Endothelial cell of umbilical vein (primary cell): ENCODE data around the gene ZBTB7C. TPM values are rescaled to one million over a fixed set of nuclear protein-coding genes. Genes with fewer than 3 reads are reported as not detected.

Source experiments
- BruUV-seq: library from RNA; stranded (reverse); fragments of 400-500 nt; replicated peaks from 2 replicates; lab custom pipeline; 2021; lab: Mats Ljungman, UMichigan
- CTCF ChIA-PET: fragments of 300-600, 350-600 bp; sonication (Branson Sonifier 250); formaldehyde crosslinking; loops from one replicate; lab custom pipeline; 2021; ENCODE audit warnings: antibody characterized with exemption, inconsistent platforms; lab: Charles Lee
- POLR2A ChIA-PET: fragments of 300-600, 350-600 bp; sonication (Branson Sonifier 250); formaldehyde crosslinking; loops from one replicate; lab custom pipeline; 2021; ENCODE audit warnings: antibody characterized with exemption, inconsistent platforms; lab: Charles Lee
- DNase-seq: peaks from one replicate; pipeline ENCODE4 v3.0.0-alpha.2; 2011; ENCODE audit warnings: low read depth, low spot score
- FAIRE-seq: peaks from 2 replicates; lab custom pipeline; 2011; peaks lifted over from hg19 to GRCh38; lab: Jason Lieb, UNC
- H2AFZ ChIP-seq: 2 replicates; pipeline ENCODE4 v1.6.0; 2012; ENCODE audit warnings: low read depth, low read length, control low read depth, inconsistent platforms
- H3K27ac ChIP-seq: 2 replicates; pipeline ENCODE4 v1.5.1; 2011; ENCODE audit warnings: low read depth, mild to moderate bottlenecking, control low read depth, low read length, moderate library complexity; ENCODE audit not compliant: insufficient read depth
- H3K27me3 ChIP-seq, 2 experiments: 2 replicates each; pipeline versions ENCODE4 v1.6.0 to v1.6.1; 2011; ENCODE audit warnings: low read length in 2 of 2, mixed read lengths in 1 of 2; ENCODE audit not compliant: control insufficient read depth in 2 of 2, insufficient read depth in 2 of 2
- H3K36me3 ChIP-seq, 2 experiments: 2 replicates in 1 of 2; 3 replicates in 1 of 2; pipeline ENCODE4 v1.5.1; 2011; ENCODE audit warnings: low read length in 2 of 2, mild to moderate bottlenecking in 1 of 2, moderate library complexity in 1 of 2; ENCODE audit not compliant: control insufficient read depth in 2 of 2, insufficient read depth in 2 of 2; ENCODE audit errors: extremely low read depth in 1 of 2
- H3K4me1 ChIP-seq: 3 replicates; pipeline ENCODE4 v1.5.1; 2011; ENCODE audit warnings: mild to moderate bottlenecking, low read length; ENCODE audit not compliant: control insufficient read depth, insufficient read depth; ENCODE audit errors: extremely low read depth
- H3K4me2 ChIP-seq: 2 replicates; pipeline ENCODE4 v1.6.1; 2011; ENCODE audit warnings: low read length, control low read depth, mixed read lengths; ENCODE audit not compliant: insufficient read depth
- H3K4me3 ChIP-seq, 3 experiments: fragments of 200-600 bp in 1 of 3; sonication (generic), shearing (Covaris generic) in 1 of 3; replicated peaks in 1 of 3; 2 replicates each; pipeline ENCODE4 v1.5.1; 2011 to 2016; ENCODE audit warnings: control low read depth in 3 of 3, low read length in 3 of 3, mild to moderate bottlenecking in 2 of 3, inconsistent platforms in 1 of 3, low read depth in 1 of 3, moderate library complexity in 1 of 3; ENCODE audit not compliant: insufficient read depth in 1 of 3
- H3K79me2 ChIP-seq: 2 replicates; pipeline ENCODE4 v1.6.0; 2012; ENCODE audit warnings: low read length, inconsistent platforms; ENCODE audit not compliant: control insufficient read depth, insufficient read depth
- H3K9ac ChIP-seq: replicated peaks from 2 replicates; pipeline ENCODE3; 2011; ENCODE audit warnings: low read length, control low read depth; ENCODE audit not compliant: insufficient read depth; ENCODE audit errors: extremely low read depth
- H3K9me1 ChIP-seq: replicated peaks from 3 replicates; pipeline ENCODE4 v1.6.0; 2011; ENCODE audit warnings: mild to moderate bottlenecking, low read length; ENCODE audit not compliant: control insufficient read depth, insufficient read depth; ENCODE audit errors: extremely low read depth
- H3K9me3 ChIP-seq: replicated peaks from 2 replicates; pipeline ENCODE4 v1.5.1; 2012; ENCODE audit warnings: low read length, inconsistent platforms; ENCODE audit not compliant: control insufficient read depth, insufficient read depth
- H4K20me1 ChIP-seq: replicated peaks from 2 replicates; pipeline ENCODE3; 2011; ENCODE audit warnings: mild to moderate bottlenecking, low read length; ENCODE audit not compliant: control insufficient read depth, insufficient read depth; ENCODE audit errors: extremely low read depth
- CTCF ChIP-seq, 2 donors: IDR thresholded peaks; 1 replicate in 1 of 2; 2 replicates in 1 of 2; pipeline ENCODE4 v1.5.1; 2011; ENCODE audit warnings: low read length in 2 of 2, mild to moderate bottlenecking in 2 of 2, moderate library complexity in 2 of 2, control low read depth in 1 of 2, inconsistent platforms in 1 of 2, low read depth in 1 of 2; ENCODE audit not compliant: insufficient read depth in 1 of 2; ENCODE audit errors: extremely low read depth in 1 of 2
- EZH2 ChIP-seq: IDR thresholded peaks from 2 replicates; pipeline ENCODE4 v1.6.1; 2012; ENCODE audit warnings: borderline replicate concordance, low read depth, mild to moderate bottlenecking, moderate library complexity, low read length, inconsistent platforms; ENCODE audit not compliant: severe bottlenecking
- FOS ChIP-seq: IDR thresholded peaks from 2 replicates; pipeline ENCODE4 v1.6.1; 2011; ENCODE audit warnings: mild to moderate bottlenecking, low read length, moderate library complexity, borderline replicate concordance; ENCODE audit not compliant: insufficient read depth
- GATA2 ChIP-seq: IDR thresholded peaks from 2 replicates; pipeline ENCODE4 v1.7.0; 2011; ENCODE audit warnings: low read depth, mild to moderate bottlenecking, moderate library complexity, mixed read lengths, low read length; ENCODE audit not compliant: insufficient read length, insufficient read depth
- JUN ChIP-seq: IDR thresholded peaks from 2 replicates; pipeline ENCODE4 v1.6.1; 2011; ENCODE audit warnings: borderline replicate concordance, low read depth; ENCODE audit not compliant: insufficient read length, insufficient read depth
- MAX ChIP-seq: IDR thresholded peaks from 2 replicates; pipeline ENCODE4 v1.6.1; 2011; ENCODE audit not compliant: insufficient read depth, insufficient read length
- MYC ChIP-seq: IDR thresholded peaks from one replicate; pipeline ENCODE4 v1.6.1; 2011; ENCODE audit warnings: mild to moderate bottlenecking, low read depth, low read length
- POLR2A ChIP-seq: IDR thresholded peaks from 2 replicates; pipeline ENCODE4 v1.6.1; 2012; ENCODE audit warnings: low read depth, mild to moderate bottlenecking, control low read depth, low read length
- POLR2AphosphoS5 ChIP-seq: IDR thresholded peaks from 2 replicates; pipeline ENCODE4 v1.6.1; 2012; ENCODE audit warnings: low read depth, mild to moderate bottlenecking, control low read depth, low read length, moderate library complexity; ENCODE audit not compliant: insufficient read depth
- dilution Hi-C: fragments of 300-500 bp; cut with MboI; formaldehyde crosslinking; loops from one replicate; pipeline ENCODE4 v1.15.0; 2019; ENCODE audit warnings: low sequenced_read_pairs; ENCODE audit not compliant: extremely low pct_ligation_motif_present
- intact Hi-C: fragments of 100-400 bp; cut with micrococcal nuclease; formaldehyde crosslinking; loops from one replicate; pipeline ENCODE4 v1.10.0; 2022
- polyA plus RNA-seq, 4 experiments: library from polyadenylated mRNA; depleted of rRNA in 3 of 4; stranded (reverse) in 3 of 4; unstranded in 1 of 4; fragments of >200 nt; gene quantifications; 2 replicates each; pipeline versions ENCODE4 v1.2.1 to v1.2.3, GENCODE V29; 2011 to 2012; ENCODE audit warnings: missing spikeins in 1 of 4
- total RNA-seq: library from RNA; stranded (reverse); gene quantifications from 2 replicates; pipeline ENCODE4 v1.2.3, GENCODE V29; 2021

Gene ZBTB7C
- total and polyA plus RNA-seq, 2 donors (not counting 3 experiments of a cell fraction or from before 2014, with no cell fraction given) = not detected

- POLR2A ChIA-PET = no interaction called here
- intact Hi-C loops = loop anchor here (10.0 kb wide), 1 partner anchor 250 kb away; no protein-coding TSS in a partner anchor
Observed at GRCh38 chr18:48165111-48165866, 243.9 kb downstream of the ZBTB7C start.

More at GRCh38 chr18:48165111-48165866, 243.9 kb downstream of the ZBTB7C start:
- TF ChIP-seq CTCF (IDR thresholded peaks at IDR 0.05; ENCODE audit: extremely low read depth in 1 of 2, insufficient read depth in 1 of 2, low read depth in 1 of 2, low read length in 2 of 2) = no peak
- no peak for TF ChIP-seq GATA2
- no peak for TF ChIP-seq POLR2A
- no peak for TF ChIP-seq JUN
- no peak for TF ChIP-seq POLR2AphosphoS5
- TF ChIP-seq MAX = no peak
- TF ChIP-seq MYC = no peak
- no peak for TF ChIP-seq FOS
- no peak for TF ChIP-seq EZH2
- no peak for DNase-seq
- Histone ChIP-seq H3K4me3 (no peak overlapping the region), H3K9me3 (no peaks in the 10 kb centered on the region), H3K9me1 (no peaks in the 10 kb centered on the region), H2AFZ (no peak overlapping the region), H3K4me2 (no peak overlapping the region), H3K27ac (no peak overlapping the region), H3K36me3 (no peaks in the 10 kb centered on the region), H4K20me1 (no peaks in the 10 kb centered on the region), H3K27me3 (peaks cover 1 to 8% of the 10 kb centered on the region in 2 experiments), H3K4me1 (peaks cover 4% of the 10 kb centered on the region), H3K9ac (no peak overlapping the region), H3K79me2 (no peaks in the 10 kb centered on the region)
- dilution Hi-C loops = no loop called here
- no TSS peak for BruUV-seq
- no peak for FAIRE-seq
- CTCF ChIA-PET = interaction anchor here (1.0 kb wide), 1 partner anchor 16 kb away, joined by 3 read pairs; no protein-coding TSS in a partner anchor
